ENCODE measurements around the gene AFMID. TPM values are rescaled to one million over a fixed set of nuclear protein-coding genes. Genes with fewer than 3 reads are reported as not detected.

Gene AFMID
- total and polyA plus RNA-seq, 2 of the 13 experiments (the other 11 are each of a cell fraction or from before 2014, with no cell fraction given) = 249 to 270 TPM

DNA sequence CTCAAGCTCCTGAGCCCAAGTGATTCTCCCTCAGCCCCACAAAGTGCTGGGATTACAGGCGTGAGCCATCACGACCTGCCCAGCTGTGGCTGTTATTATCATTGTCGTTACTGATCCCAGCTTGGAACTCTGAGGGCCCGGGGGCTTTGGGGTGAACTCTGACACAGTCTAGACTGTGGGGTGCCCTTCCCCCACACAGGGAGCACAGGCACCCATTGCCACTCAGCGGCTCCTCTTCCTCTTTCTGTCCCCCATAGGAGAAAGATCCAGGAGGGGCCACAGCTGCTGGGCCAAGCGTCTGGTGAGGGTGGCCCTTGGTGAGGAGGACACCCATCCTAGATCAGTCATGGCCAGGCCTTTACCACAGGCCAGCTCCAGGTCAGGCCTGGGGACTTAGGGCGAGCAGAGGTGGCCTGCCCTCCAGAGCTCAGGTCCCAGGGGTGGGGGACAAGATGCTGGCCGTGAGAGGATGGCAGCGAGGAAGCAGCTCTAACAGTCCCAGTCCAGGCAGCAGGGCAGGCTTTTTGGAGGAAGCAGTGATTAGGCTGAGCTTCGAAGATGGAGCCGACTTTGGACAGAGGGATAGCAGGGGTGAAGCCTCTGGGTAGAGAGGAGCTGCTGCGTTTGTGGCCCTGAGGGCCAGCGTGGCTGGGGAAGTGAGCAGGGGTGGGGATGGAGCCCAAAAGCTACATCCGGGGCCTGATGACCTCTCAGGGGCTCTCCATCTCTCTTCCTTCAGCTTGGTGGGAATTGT, 69.0 kb downstream of the AFMID start:
- TF ChIP-seq SCMH1 (CRISPR knock-in tag; IDR thresholded peaks at IDR 0.05; ENCODE audit: borderline replicate concordance) = no peak
- TF ChIP-seq, protein P1, sequence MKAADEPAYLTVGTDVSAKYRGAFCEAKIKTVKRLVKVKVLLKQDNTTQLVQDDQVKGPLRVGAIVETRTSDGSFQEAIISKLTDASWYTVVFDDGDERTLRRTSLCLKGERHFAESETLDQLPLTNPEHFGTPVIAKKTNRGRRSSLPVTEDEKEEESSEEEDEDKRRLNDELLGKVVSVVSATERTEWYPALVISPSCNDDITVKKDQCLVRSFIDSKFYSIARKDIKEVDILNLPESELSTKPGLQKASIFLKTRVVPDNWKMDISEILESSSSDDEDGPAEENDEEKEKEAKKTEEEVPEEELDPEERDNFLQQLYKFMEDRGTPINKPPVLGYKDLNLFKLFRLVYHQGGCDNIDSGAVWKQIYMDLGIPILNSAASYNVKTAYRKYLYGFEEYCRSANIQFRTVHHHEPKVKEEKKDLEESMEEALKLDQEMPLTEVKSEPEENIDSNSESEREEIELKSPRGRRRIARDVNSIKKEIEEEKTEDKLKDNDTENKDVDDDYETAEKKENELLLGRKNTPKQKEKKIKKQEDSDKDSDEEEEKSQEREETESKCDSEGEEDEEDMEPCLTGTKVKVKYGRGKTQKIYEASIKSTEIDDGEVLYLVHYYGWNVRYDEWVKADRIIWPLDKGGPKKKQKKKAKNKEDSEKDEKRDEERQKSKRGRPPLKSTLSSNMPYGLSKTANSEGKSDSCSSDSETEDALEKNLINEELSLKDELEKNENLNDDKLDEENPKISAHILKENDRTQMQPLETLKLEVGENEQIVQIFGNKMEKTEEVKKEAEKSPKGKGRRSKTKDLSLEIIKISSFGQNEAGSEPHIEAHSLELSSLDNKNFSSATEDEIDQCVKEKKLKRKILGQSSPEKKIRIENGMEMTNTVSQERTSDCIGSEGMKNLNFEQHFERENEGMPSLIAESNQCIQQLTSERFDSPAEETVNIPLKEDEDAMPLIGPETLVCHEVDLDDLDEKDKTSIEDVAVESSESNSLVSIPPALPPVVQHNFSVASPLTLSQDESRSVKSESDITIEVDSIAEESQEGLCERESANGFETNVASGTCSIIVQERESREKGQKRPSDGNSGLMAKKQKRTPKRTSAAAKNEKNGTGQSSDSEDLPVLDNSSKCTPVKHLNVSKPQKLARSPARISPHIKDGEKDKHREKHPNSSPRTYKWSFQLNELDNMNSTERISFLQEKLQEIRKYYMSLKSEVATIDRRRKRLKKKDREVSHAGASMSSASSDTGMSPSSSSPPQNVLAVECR (CRISPR knock-in tag; IDR thresholded peaks at IDR 0.05; ENCODE audit: borderline replicate concordance) = peak; percentile 22; the same call in 1 of the 2 replicates
- no peak for TF ChIP-seq ZEB1 (IDR thresholded peaks at IDR 0.05; ENCODE audit: insufficient replicate concordance, low read depth)
- TF ChIP-seq ZNF768 (CRISPR knock-in tag; IDR thresholded peaks at IDR 0.05) = peak; percentile 33; the same call in 1 of the 2 replicates
- TF ChIP-seq ZNF12 (CRISPR knock-in tag; IDR thresholded peaks at IDR 0.05) = no peak
- no peak for TF ChIP-seq KLF15 (CRISPR knock-in tag; IDR thresholded peaks at IDR 0.05; ENCODE audit: borderline replicate concordance)
- TF ChIP-seq, protein P2, sequence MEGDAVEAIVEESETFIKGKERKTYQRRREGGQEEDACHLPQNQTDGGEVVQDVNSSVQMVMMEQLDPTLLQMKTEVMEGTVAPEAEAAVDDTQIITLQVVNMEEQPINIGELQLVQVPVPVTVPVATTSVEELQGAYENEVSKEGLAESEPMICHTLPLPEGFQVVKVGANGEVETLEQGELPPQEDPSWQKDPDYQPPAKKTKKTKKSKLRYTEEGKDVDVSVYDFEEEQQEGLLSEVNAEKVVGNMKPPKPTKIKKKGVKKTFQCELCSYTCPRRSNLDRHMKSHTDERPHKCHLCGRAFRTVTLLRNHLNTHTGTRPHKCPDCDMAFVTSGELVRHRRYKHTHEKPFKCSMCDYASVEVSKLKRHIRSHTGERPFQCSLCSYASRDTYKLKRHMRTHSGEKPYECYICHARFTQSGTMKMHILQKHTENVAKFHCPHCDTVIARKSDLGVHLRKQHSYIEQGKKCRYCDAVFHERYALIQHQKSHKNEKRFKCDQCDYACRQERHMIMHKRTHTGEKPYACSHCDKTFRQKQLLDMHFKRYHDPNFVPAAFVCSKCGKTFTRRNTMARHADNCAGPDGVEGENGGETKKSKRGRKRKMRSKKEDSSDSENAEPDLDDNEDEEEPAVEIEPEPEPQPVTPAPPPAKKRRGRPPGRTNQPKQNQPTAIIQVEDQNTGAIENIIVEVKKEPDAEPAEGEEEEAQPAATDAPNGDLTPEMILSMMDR (CRISPR knock-in tag; IDR thresholded peaks at IDR 0.05) = no peak
- Histone ChIP-seq H3K79me2 (ENCODE audit: insufficient read depth, low read length) (no peaks in the 10 kb centered on the region), H4K20me1 (ENCODE audit: insufficient read depth, low read length) (no peaks in the 10 kb centered on the region), H2AFZ (ENCODE audit: low read length) (no peak overlapping the region), H3K4me1 (ENCODE audit: insufficient read depth, low read length) (peaks cover 62% of the 10 kb centered on the region), H3K4me3 (replicated peaks in 1 of 3; ENCODE audit: insufficient read depth in 1 of 3, low read depth in 2 of 3, low read length in 3 of 3) (no peak overlapping the region), H3K9me3 (ENCODE audit: low read length) (no peaks in the 10 kb centered on the region), H3K27me3 (ENCODE audit: control insufficient read depth in 1 of 2, insufficient read depth in 2 of 2, low read length in 2 of 2) (peaks cover 2 to 46% of the 10 kb centered on the region in 2 experiments; a peak in 4 of 5 replicates), H3K36me3 (replicated peaks in 1 of 2; ENCODE audit: control insufficient read depth in 1 of 2, insufficient read depth in 2 of 2, low read length in 2 of 2) (no peaks in the 10 kb centered on the region), H3K9ac (ENCODE audit: insufficient read depth, low read depth, low read length) (no peak overlapping the region), H3K27ac (ENCODE audit: extremely low read length, insufficient read depth, low read length) (no peak overlapping the region), H3K4me2 (ENCODE audit: low read depth, low read length) (no peak overlapping the region; the same call in 1 of the 2 replicates)
- WGBS (ENCODE audit: low lambda C conversion rate) = 23% methylated on average over 12 of the region's 14 CpGs
- BruUV-seq (replicated peaks) = no TSS peak
- CTCF ChIA-PET (ENCODE audit: low intra/inter-chr PET ratio, low total read pairs) = no interaction called here
- in situ Hi-C loops (cut with HindIII; ENCODE audit: extremely low pct_ligation_motif_present, low pct_unique_long_range_greater_than_20kb) = no loop called here
- no peak for ATAC-seq
- POLR2A ChIA-PET = no interaction called here
- intact Hi-C loops (cut with micrococcal nuclease; ENCODE audit: unreplicated experiment) = loop anchor here (10.0 kb wide), 1 partner anchor 59 kb away; no protein-coding TSS in a partner anchor
- FAIRE-seq = no peak
- no peak for DNase-seq (ENCODE audit: low spot score)

Data from HepG2 (cell line).